K562 (cell line): ENCODE measurements around the gene SPATA31C1. TPM values are rescaled to one million over a fixed set of nuclear protein-coding genes. Genes with fewer than 3 reads are reported as not detected.

Experiments used
- CBX2 ChIP-seq: fragments of 200-600 bp; sonication (generic); IDR thresholded peaks from one replicate; pipeline ENCODE4 v1.6.1; 2012; ENCODE audit warnings: mild to moderate bottlenecking, low read length, inconsistent platforms; ENCODE audit not compliant: insufficient read depth, poor library complexity, severe bottlenecking
- CREB3 ChIP-seq: fragments of 450-650 bp; conservative IDR thresholded peaks from 2 replicates; pipeline ENCODE4 v1.6.1; 2016; ENCODE audit warnings: missing genetic modification characterization, low read depth, mild to moderate bottlenecking, missing compliant biosample characterization, moderate library complexity
- HDGF ChIP-seq: fragments of 450-650 bp; IDR thresholded peaks from 2 replicates; pipeline ENCODE4 v1.6.1; 2016
- MGA ChIP-seq: fragments of 450-650 bp; IDR thresholded peaks from 2 replicates; pipeline ENCODE4 v1.6.1; 2016; ENCODE audit warnings: mild to moderate bottlenecking, moderate library complexity
- ZNF224 ChIP-seq: sonication (generic); formaldehyde crosslinking; IDR thresholded peaks from 2 replicates; pipeline ENCODE4 v1.8.0; 2022; ENCODE audit warnings: mild to moderate bottlenecking, missing genetic modification reagents
- ZNF274 ChIP-seq: IDR thresholded peaks from 2 replicates; pipeline ENCODE4 v1.6.1; 2011; ENCODE audit warnings: low read depth, mild to moderate bottlenecking, low read length, moderate library complexity, borderline replicate concordance
- polyA plus RNA-seq, 8 experiments: library from polyadenylated mRNA; depleted of rRNA in 4 of 8; stranded (reverse) in 5 of 8; unstranded in 3 of 8; fragments of >200 nt; fragmentation: Nextera tagmentation in 2 of 8; fragmentation: Illumina TruSeq in 1 of 8; extraction: Ambion mirVana in 2 of 8; extraction: Trizol in 1 of 8; gene quantifications; 2 replicates each; pipeline versions ENCODE4 v1.2.1 to v1.2.3, GENCODE V29; 2011 to 2014; ENCODE audit warnings: inconsistent platforms in 1 of 8, missing spikeins in 1 of 8
- total RNA-seq, 7 experiments: library from RNA; depleted of rRNA in 6 of 7; stranded (reverse); fragments of >200 nt in 6 of 7; fragmentation: Illumina TruSeq in 2 of 7; extraction: Trizol in 2 of 7; gene quantifications; 2 replicates each; pipeline versions ENCODE4 v1.2.1 to v1.2.3, GENCODE V29; 2011 to 2021; ENCODE audit warnings: low replicate concordance in 1 of 7

The SPATA31C1 gene
- total and polyA plus RNA-seq, 9 of the 15 experiments (the other 6 are each of a cell fraction or from before 2014, with no cell fraction given) = 0.03 to 0.15 (median 0.05) TPM; not detected in 3

DNA sequence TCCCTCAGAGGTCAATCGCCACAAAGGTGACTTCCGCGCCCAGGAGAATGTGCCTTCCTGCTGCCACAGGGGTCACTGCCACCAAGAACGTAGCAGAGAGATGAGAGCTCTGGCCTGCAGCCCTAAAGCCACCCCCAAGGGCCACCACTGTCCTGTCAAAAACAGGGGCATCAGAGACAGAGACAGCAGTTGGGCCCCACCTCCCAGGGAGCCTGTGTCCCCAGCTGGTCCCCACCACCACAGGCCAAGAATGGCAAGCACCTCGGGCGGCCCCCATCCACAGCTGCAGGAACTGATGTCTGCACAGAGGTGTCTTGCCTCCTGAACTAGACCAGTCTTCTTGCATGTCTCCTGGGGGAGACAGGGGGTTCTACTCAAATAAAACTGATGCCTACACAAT is 29.3 kb upstream of the SPATA31C1 start (continued):
- TF ChIP-seq CREB3 (tag) = no peak
- TF ChIP-seq ZNF224 (CRISPR knock-in tag) = no peak
- TF ChIP-seq ZNF274 = no peak
- no peak for TF ChIP-seq MGA
- TF ChIP-seq CBX2 = no peak
- no peak for TF ChIP-seq HDGF
